Breast epithelium (tissue), 3 donors: ENCODE measurements around the gene OSBPL10.

Experiments
- CTCF ChIP-seq, 3 donors: fragments of 450-650 bp; IDR thresholded peaks; one replicate each; pipeline ENCODE4 v1.5.1; 2016 to 2017; ENCODE audit warnings: antibody characterized with exemption in 3 of 3, mild to moderate bottlenecking in 3 of 3, moderate library complexity in 3 of 3
- POLR2A ChIP-seq: fragments of 450-650 bp; IDR thresholded peaks from one replicate; pipeline ENCODE4 v1.6.1; 2016; ENCODE audit warnings: antibody characterized with exemption, mild to moderate bottlenecking, moderate library complexity

DNA sequence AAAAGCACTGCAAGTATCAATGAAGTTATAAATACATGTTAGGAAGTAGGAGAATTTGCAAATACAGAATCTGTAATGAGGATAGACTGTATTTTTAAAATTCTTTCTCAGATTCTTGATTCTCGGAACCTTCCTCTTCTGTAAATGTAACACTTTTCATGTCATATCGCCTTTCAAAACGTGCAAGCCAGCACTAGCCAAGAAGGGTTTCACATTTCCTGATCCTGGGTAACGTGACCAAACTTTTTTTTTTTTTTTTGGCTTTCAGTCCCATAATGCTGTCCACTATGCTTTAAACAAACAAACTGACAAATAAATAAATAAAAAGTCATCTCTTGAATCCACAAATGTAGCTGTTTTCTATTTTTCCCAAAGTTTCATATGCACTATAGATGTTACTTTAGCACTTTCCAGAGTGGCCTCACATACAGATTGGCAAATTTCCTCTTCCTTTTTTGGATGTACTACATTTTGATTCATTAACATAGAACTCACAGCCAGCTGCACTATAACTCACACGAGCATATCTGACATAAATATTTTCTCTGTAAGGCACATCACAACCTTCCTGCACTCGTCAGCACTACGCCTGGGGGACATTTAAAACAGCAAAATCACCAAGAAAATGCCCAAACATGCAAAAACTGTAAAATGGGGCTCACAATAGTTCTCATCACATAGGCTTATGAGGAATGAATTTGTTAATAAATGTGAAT lies 208.1 kb downstream of the OSBPL10 start:
- TF ChIP-seq POLR2A (no peak), CTCF (IDR thresholded peaks at IDR 0.05) (no peak)
